ENCODE results near the gene PNPLA7. TPM values are rescaled to one million over a fixed set of nuclear protein-coding genes. Genes with fewer than 3 reads are reported as not detected.

The PNPLA7 gene
- total and polyA plus RNA-seq, 4 donors, result 0.79 to 8.9 (median 7.7) TPM

DNA sequence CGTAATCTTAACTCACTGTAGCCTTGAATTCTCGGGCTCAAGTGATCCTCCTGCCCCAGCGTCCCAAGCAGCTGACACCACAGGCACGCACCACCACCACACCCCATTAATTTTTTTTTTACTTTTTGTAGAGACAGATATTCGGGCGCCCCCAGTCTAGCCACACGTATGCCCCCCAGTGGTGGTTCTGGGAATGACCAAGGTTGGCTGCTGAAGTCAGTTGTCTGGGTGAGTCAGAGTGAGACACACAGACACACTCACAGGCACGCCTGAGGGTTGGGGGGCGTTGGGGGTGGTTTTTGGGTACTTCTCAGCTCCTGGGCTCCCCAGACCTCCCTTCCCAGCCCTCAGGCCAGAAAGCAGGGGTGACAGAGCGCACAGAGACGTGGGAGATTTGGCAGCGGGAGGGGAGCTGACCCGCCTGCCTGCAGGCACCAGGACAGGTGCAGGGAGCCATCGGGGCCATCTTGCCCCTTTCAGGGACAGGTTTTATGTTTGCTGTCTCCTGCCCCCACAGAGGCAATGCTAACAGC lies 104.9 kb downstream of the PNPLA7 start:
- TF ChIP-seq CTCF (IDR thresholded peaks at IDR 0.05; ENCODE audit: control extremely low read depth, extremely low read depth), result peak; percentile 60
- H3K9me3 ChIP-seq (ENCODE audit: control insufficient read depth in 4 of 4, insufficient read depth in 3 of 4, low read length in 3 of 4), result peaks cover 0 to 3% (median 0%) of the 10 kb centered on the region in 4 donors
- peak; percentile 65 to 72 (median 66) for DNase-seq
- no peak overlapping the region for H3K27ac ChIP-seq (ENCODE audit: low read depth in 1 of 2, low read length in 1 of 2)
- WGBS, 2 donors, result 20 to 23% methylated on average over 14 of the region's 14 CpGs
- peaks cover 0 to 14% (median 4%) of the 10 kb centered on the region in 5 donors for H3K4me1 ChIP-seq (ENCODE audit: control insufficient read depth in 5 of 5, insufficient read depth in 5 of 5, low read length in 5 of 5)
- ATAC-seq (ENCODE audit: insufficient read depth, low FRiP score), result peak; percentile 85
- peaks cover 0 to 10% (median 0%) of the 10 kb centered on the region in 4 donors for H3K36me3 ChIP-seq (ENCODE audit: control insufficient read depth in 4 of 4, insufficient read depth in 4 of 4, low read length in 4 of 4)
- no peaks in the 10 kb centered on the region for H3K27me3 ChIP-seq (ENCODE audit: control insufficient read depth in 3 of 3, insufficient read depth in 3 of 3, low read length in 2 of 3)
- H3K9ac ChIP-seq (ENCODE audit: insufficient read depth in 1 of 2, low read length in 2 of 2), result no peak overlapping the region
- H3K4me3 ChIP-seq, result no peak overlapping the region

DNA sequence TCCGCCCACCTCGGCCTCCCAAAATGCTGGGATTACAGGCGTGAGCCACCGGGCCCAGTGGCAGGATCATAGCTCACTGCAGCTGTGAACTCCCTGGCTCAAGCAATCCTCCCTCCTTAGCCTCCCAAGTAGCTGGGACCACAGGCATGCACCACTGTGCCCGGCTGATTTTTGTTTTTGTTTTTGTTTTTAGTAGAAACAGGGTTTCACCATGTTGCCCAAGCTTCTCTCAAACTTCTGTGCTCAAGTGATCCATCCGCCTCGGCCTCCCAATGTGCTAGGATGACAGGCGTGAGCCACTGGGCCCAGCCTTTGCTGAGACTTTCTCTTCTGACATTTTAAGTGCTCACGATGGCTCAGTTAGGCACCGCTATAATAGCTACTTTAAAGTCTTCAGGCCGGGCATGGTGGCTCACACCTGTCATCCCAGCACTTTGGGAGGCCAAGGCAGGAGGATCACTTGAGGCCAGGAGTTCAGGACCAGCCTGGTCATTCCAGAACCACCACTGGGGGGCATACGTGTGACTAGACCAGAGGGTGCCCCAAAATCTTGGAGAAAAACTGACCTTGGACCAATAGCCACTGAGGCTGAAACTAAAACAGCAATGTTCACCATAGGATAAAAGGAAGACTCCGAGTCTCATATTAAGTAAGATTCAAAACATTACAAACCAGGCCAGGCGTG lies 106.0 kb downstream of the PNPLA7 start:
- DNase-seq (no peak), ATAC-seq (ENCODE audit: insufficient read depth, low FRiP score) (no peak)
- Histone ChIP-seq H3K36me3 (ENCODE audit: control insufficient read depth in 4 of 4, insufficient read depth in 4 of 4, low read length in 4 of 4) (peaks cover 0 to 6% (median 0%) of the 10 kb centered on the region in 4 donors), H3K9me3 (ENCODE audit: control insufficient read depth in 4 of 4, insufficient read depth in 3 of 4, low read length in 3 of 4) (peaks cover 0 to 3% (median 0%) of the 10 kb centered on the region in 4 donors), H3K27ac (ENCODE audit: low read depth in 1 of 2, low read length in 1 of 2) (no peak overlapping the region), H3K4me1 (ENCODE audit: control insufficient read depth in 5 of 5, insufficient read depth in 5 of 5, low read length in 5 of 5) (peaks cover 0 to 14% (median 4%) of the 10 kb centered on the region in 5 donors), H3K9ac (ENCODE audit: insufficient read depth in 1 of 2, low read length in 2 of 2) (no peak overlapping the region), H3K27me3 (ENCODE audit: control insufficient read depth in 3 of 3, insufficient read depth in 3 of 3, low read length in 2 of 3) (no peaks in the 10 kb centered on the region), H3K4me3 (no peak overlapping the region)
- WGBS, 2 donors, result 88 to 92% methylated on average over 14 of the region's 14 CpGs
- no peak for TF ChIP-seq CTCF (IDR thresholded peaks at IDR 0.05; ENCODE audit: control extremely low read depth, extremely low read depth)

GRCh38 chr9:137441935-137442321 lies 108.3 kb downstream of the PNPLA7 start:
- ATAC-seq (ENCODE audit: insufficient read depth, low FRiP score), result no peak
- no peak for TF ChIP-seq CTCF (IDR thresholded peaks at IDR 0.05; ENCODE audit: control extremely low read depth, extremely low read depth)
- Histone ChIP-seq H3K9ac (ENCODE audit: insufficient read depth in 1 of 2, low read length in 2 of 2) (no peak overlapping the region), H3K27ac (ENCODE audit: low read depth in 1 of 2, low read length in 1 of 2) (no peak overlapping the region), H3K36me3 (ENCODE audit: control insufficient read depth in 4 of 4, insufficient read depth in 4 of 4, low read length in 4 of 4) (no peaks in the 10 kb centered on the region), H3K9me3 (ENCODE audit: control insufficient read depth in 4 of 4, insufficient read depth in 3 of 4, low read length in 3 of 4) (peaks cover 0 to under 1% (median 0%) of the 10 kb centered on the region in 4 donors), H3K27me3 (ENCODE audit: control insufficient read depth in 3 of 3, insufficient read depth in 3 of 3, low read length in 2 of 3) (no peaks in the 10 kb centered on the region), H3K4me1 (ENCODE audit: control insufficient read depth in 5 of 5, insufficient read depth in 5 of 5, low read length in 5 of 5) (peaks cover 0 to 6% (median 0%) of the 10 kb centered on the region in 5 donors), H3K4me3 (no peak overlapping the region)
- no peak for DNase-seq
- 11 to 13% methylated on average over 6 to 7 of the region's 7 CpGs for WGBS, 2 donors

All from lung (tissue), 12 donors.